Fibroblast of pulmonary artery (primary cell): Measurements from ENCODE around the gene CCDC178.
"Not testable (repeated sequence)": the region's sequence is repeated elsewhere in the genome, so short reads cannot be mapped to it uniquely, and the experiment has no call there.

Source experiments
- DNase-seq: peaks from one replicate; pipeline ENCODE4 v3.0.0-alpha.2; 2010; ENCODE audit warnings: low read depth
- H3K4me3 ChIP-seq: replicated peaks from 2 replicates; pipeline ENCODE4 v1.5.1; 2011; ENCODE audit warnings: low read depth, mild to moderate bottlenecking, control low read depth, low read length, moderate library complexity
- CTCF ChIP-seq: IDR thresholded peaks from 2 replicates; pipeline ENCODE4 v1.5.1; 2011; ENCODE audit warnings: mild to moderate bottlenecking, control low read depth, low read length, inconsistent platforms; ENCODE audit errors: missing control alignments

Gene CCDC178

GRCh38 chr18:33195795-33196194 is 244.7 kb downstream of the CCDC178 start:
- no peak for DNase-seq
- no peak overlapping the region for H3K4me3 ChIP-seq
- TF ChIP-seq CTCF: no peak

GRCh38 chr18:33194793-33195192 is 245.7 kb downstream of the CCDC178 start:
- no peak overlapping the region for H3K4me3 ChIP-seq
- TF ChIP-seq CTCF: no peak
- no peak for DNase-seq

- TF ChIP-seq CTCF: no peak
- no peak for DNase-seq
- H3K4me3 ChIP-seq: no peak overlapping the region
These were observed 255.6 kb downstream of the CCDC178 start for GRCh38 chr18:33184958-33185357.

DNA sequence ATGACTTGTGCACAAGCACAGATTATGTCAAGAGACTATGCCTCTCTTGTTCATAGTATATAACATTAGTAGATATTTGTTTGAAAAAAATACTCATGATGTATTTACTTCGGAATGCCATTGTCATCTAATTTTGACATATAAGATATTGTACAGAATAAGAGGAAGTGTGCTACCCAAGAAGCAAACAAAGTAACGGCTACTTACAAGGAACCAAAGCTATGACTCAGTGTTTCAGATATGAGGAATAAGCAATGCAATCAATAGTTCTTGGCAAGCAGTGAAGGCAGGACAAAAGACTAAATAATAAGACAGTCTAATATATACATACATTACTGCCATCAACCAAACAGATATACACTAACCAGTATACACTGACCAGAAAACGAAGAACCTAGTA is 256.3 kb downstream of the CCDC178 start:
- TF ChIP-seq CTCF: no peak
- H3K4me3 ChIP-seq: no peak overlapping the region
- peak; percentile 60 for DNase-seq

GRCh38 chr18:33183136-33183535 is 257.4 kb downstream of the CCDC178 start:
- DNase-seq: no peak
- no peak for TF ChIP-seq CTCF
- H3K4me3 ChIP-seq: no peak overlapping the region

DNA sequence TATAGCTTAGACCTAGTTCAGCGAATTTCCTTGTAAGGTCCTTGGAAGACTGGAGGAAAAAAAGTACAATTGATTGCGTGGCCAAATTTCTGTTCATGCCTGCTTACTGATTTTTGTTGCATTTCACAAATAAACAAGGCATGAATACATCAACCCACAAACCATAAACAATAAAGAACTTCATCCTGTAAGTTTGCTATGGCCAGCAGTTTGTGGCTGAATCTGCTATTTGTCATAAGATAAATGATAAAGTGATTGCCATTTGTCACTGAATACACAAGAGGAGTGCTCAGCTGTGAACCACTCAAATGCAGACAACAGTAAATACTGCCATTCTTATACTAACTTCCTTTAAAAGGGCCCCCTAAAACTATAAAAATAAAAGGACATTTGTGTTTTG is 259.5 kb downstream of the CCDC178 start:
- TF ChIP-seq CTCF: no peak
- H3K4me3 ChIP-seq: no peak overlapping the region
- DNase-seq: no peak

GRCh38 chr18:33169218-33169617 is 271.3 kb downstream of the CCDC178 start:
- no peak for TF ChIP-seq CTCF
- DNase-seq: no peak
- H3K4me3 ChIP-seq: no peak overlapping the region

- H3K4me3 ChIP-seq, DNase-seq: not testable (repeated sequence)
These were observed 276.4 kb downstream of the CCDC178 start for GRCh38 chr18:33164121-33164520.
